ENCODE results near the gene ADSS1.
"Not testable (repeated sequence)": the region's sequence is repeated elsewhere in the genome, so short reads cannot be mapped to it uniquely, and the experiment has no call there.

ADSS1 gene

GRCh38 chr14:104717646-104718045 is 6.4 kb upstream of the ADSS1 start:
- no peak for DNase-seq (ENCODE audit: low spot score)

GRCh38 chr14:104718147-104718546 is 5.9 kb upstream of the ADSS1 start:
- no peak for DNase-seq (ENCODE audit: low spot score)

DNA sequence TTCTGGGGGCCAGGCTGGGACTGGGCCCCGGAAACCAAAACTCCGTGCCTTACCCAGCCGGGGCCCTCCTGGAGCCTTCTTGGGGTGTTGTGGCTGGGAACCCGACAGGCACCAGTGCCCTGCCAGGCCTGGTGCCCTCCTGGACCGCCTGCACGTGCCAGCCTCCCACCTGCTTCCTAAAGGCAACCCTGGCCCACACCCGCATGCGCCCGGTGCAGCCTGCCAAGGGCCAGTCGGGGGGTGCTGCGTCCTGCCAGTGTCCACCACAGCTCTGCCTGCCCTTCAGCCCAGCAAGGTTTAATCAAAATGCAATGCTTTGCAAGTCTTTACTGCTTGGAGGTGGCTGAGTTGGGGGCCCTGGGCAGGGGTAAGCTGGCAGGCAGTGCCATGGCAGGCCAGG is 5.2 kb upstream of the ADSS1 start:
- no peak for DNase-seq (ENCODE audit: low spot score)

DNA sequence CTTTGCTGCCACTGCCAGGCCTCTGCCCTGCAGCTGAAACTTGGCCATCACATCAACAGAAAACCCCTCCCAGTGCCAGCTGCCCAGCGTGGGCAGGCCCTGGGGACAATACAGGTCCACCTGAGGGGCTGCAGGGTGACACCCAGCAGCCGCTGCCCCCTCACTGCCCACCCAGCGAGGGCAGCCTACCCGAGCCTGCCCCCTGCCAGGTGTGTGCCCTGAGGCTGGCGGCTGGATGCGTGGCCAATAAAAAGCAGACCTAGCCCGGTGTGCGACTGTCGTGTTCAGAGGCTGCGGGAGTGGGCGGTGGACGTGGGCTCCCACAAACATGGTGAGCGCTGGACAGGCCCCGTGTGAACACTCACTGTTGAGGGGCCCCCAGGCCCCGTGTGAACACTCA is 4.7 kb upstream of the ADSS1 start:
- DNase-seq (ENCODE audit: low spot score) = no peak

GRCh38 chr14:104721505-104722431 is 2.3 kb upstream of the ADSS1 start:
- no peak for DNase-seq (ENCODE audit: low spot score)

DNA sequence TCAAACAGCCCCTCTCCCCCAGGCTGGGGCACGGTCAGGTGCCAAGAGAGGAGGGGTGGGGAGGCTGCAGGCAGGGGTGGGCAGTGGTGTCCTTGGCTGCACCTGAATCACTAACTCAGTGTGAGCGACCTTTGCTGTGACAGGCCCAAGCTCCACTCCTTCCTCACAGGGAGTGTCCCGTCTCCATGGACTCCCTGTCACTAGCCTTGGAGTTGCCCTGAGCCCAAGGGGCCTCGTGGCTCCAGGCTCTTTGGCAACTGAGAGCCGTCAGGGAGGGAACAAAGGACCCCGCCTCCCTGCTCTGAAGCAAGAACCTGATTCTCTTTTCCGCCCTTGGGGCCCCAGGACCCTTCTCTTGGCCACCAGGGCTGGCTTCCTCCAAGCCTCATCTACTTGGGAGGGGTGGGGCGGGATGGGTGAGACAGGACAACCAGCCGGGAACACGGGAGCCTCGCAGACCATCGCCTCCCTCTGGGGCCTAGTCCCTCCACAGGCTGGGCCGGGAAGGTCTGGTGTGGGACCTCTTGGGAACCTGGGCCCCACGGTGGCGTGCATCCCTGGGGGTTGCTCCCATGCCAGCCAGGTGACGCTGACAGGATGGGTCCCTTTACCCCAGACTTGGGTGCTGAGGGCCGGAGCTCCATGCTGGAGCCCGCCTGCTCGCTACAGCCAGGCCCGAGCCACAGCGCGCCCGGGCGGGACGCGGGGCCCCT is 935 bp upstream of the ADSS1 start:
- no peak for DNase-seq (ENCODE audit: low spot score)

- no peak for DNase-seq (ENCODE audit: low spot score)
These were observed 465 bp downstream of the ADSS1 start for GRCh38 chr14:104724407-104724980.

GRCh38 chr14:104724981-104725771 is 1.1 kb downstream of the ADSS1 start:
- DNase-seq (ENCODE audit: low spot score) = peak; percentile 32

- no peak for DNase-seq (ENCODE audit: low spot score)
These were observed 1.9 kb downstream of the ADSS1 start for GRCh38 chr14:104725772-104726548.

DNA sequence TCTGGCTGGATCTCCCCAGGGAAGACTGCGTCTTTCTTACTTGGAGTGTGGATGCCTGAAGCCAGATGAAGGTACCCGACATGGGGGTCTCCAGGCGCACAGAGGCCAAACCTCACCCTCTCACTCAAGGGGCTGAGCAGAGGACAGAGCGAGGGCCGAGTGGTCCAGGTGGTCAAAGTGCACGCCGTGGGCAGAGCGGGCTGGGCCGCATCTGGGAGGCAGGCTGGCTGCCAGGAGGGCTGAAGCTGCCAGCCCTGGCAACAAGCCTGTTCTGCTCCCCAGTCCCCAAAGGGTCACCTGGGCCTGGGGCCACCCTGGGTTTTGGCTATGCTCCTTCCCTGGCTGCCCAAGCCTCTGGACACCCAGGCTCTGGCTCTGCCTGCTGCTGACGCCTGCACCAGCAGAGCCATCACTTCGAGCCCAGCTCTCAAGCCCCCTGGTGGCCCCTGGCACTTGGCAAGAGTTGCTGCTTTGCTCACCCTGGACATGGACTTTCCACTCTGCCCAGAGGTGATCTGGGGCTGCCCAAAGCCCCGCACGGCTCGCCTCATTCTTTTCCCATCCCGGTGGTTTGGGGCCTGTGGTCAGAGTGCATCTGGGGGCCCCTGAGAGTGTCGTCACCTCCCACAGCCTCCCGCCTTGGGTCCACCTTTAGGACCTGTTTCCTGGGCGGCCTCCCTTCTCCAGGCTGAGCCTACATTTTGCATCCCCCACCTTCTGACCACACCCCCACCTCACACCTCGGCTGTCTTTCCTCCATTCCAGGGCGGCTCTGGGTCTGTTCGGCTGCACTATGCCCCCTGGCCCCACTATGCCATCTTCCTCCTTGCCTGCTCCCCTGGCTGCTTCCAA is 2.8 kb downstream of the ADSS1 start:
- no peak for DNase-seq (ENCODE audit: low spot score)

GRCh38 chr14:104728631-104729030 is 4.6 kb downstream of the ADSS1 start:
- DNase-seq (ENCODE audit: low spot score) = no peak

DNA sequence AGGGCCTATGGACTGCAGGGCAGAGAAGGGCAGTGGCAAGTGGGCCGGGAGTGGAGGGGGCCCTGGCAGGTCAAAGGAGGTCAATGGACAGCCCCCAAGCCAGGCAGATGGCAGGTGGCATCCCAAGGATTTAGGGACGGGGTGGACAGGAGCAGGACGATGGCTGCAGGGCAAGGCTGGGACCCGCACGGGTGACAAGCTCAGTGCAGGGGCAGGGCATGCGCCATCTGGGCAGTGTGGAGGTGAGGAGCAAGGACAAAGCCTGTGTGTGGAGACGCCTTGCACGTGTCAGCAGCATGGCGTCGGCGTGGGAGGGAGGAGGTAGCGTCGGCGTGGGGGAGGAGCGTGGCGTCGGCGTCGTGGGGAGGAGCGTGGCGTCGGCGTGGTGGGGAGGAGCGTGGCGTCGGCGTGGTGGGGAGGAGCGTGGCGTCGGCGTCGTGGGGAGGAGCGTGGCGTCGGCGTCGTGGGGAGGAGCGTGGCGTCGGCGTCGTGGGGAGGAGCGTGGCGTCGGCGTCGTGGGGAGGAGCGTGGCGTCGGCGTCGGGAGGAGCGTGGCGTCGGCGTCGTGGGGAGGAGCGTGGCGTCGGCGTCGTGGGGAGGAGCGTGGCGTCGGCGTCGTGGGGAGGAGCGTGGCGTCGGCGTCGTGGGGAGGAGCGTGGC is 5.3 kb downstream of the ADSS1 start:
- DNase-seq (ENCODE audit: low spot score) = not testable (repeated sequence)

- DNase-seq (ENCODE audit: low spot score) = no peak
These were observed 5.8 kb downstream of the ADSS1 start for GRCh38 chr14:104729835-104730181.

DNA sequence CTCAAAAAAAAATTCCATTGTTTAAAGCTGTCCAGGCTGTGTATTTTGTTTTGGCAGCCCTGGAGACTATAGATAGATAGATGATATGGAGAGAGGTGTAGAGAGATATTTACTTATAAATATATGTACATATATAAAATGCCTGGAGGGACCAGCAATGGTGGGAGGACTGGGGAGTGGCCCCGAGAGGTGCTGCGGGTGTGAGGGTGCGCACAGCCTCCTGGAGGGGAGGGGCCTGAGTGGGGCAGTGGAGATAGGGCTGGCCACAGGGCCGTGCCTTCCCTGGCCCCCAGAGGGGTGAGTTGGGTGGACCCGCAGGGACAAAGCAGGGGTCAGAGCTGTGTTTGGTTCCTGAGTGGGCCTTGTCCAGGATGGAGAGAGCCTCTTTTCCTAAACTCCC is 6.5 kb downstream of the ADSS1 start:
- DNase-seq (ENCODE audit: low spot score) = no peak

- peak; percentile 40 for DNase-seq (ENCODE audit: low spot score)
These were observed 7.6 kb downstream of the ADSS1 start for GRCh38 chr14:104731320-104732294.

- no peak for DNase-seq (ENCODE audit: low spot score)
These were observed 8.4 kb downstream of the ADSS1 start for GRCh38 chr14:104732355-104732804.

- DNase-seq (ENCODE audit: low spot score) = no peak
These were observed 9.1 kb downstream of the ADSS1 start for GRCh38 chr14:104732931-104733681.

DNA sequence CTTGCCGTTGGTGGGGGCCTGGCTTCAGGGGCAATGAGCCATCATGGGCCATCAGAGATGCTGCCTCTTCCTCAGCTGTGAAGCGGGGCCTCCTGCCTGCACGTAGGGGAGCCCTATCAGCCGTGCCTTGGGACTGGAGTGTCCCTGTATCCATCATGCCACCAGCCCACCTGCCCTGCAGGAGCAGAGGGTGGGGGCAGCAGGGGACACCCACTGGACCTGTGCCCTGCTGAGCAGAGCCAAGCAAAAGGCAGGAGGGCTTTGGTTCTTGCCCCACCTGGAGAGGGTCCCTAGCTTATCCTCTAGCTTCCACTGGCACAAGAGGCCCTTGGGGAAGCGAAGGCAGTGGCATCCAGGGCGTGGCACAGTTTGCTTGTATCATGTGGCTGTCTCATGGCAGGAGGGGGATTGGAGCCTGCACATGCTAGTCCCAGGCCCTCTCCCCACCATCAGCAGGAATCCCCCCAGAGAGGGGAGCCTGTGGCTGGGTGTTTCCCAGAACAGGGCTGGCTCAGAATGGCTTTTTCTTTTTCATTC is 10.1 kb downstream of the ADSS1 start:
- no peak for DNase-seq (ENCODE audit: low spot score)

Data from cerebellar cortex (tissue), 1 donor.